A673 (cell line): Measurements from ENCODE around the gene SMC6.

ENCODE experiments used
- CTCF ChIP-seq: fragments of 300-800, 200-600 bp; sonication (generic); conservative IDR thresholded peaks from 2 replicates; pipeline ENCODE4 v1.5.1; 2017; ENCODE audit warnings: low read depth, mild to moderate bottlenecking, antibody characterized with exemption, low read length, moderate library complexity, mixed read lengths
- EZH2 ChIP-seq: fragments of 200-600 bp; sonication (generic); IDR thresholded peaks from 2 replicates; pipeline ENCODE4 v1.6.1; 2017; ENCODE audit warnings: borderline replicate concordance, low read depth, mild to moderate bottlenecking, mixed read lengths, antibody characterized with exemption, low read length; ENCODE audit not compliant: poor library complexity, severe bottlenecking

DNA sequence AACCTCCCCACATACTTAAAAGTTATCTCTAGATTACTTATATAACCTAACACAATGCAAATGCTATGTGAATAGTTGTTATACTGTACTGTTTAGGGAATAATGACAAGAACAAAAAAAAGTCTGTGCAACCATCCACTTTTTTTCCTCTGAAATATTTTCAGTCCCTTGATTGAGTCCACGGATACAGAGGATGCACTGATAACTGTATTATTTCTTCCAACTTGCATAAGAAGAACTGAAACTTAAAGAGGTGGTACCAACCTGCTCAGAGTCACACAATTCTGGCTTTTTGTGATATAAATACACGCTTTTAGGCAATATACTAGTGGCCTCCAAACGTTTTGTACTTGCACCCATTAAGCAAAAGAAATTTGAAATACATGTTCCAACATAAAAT is 1.4 kb downstream of the SMC6 start:
- TF ChIP-seq CTCF (no peak), EZH2 (no peak)
